GM12878 (cell line): ENCODE data around the gene PLEKHD1. TPM values are rescaled to one million over a fixed set of nuclear protein-coding genes. Genes with fewer than 3 reads are reported as not detected.

Experiments used
- ATAC-seq: fragments of 200-7000 bp; cut with Tn5 transposase; 3 replicates; pipeline ENCODE4 v1.9.1; 2020; ENCODE audit warnings: mild to moderate bottlenecking, moderate library complexity
- BruUV-seq: library from RNA; stranded (reverse); fragments of 400-500 nt; replicated peaks from 2 replicates; lab custom pipeline; 2021; lab: Mats Ljungman, UMichigan
- CTCF ChIA-PET: fragments of 300-600 bp; sonication (Branson Sonifier 250); formaldehyde crosslinking; extraction: SDS; loops from one replicate; lab custom pipeline; 2021; ENCODE audit warnings: inconsistent platforms; lab: Yijun Ruan, JAX
- POLR2A ChIA-PET: fragments of 350-600 bp; formaldehyde crosslinking; extraction: SDS; loops from one replicate; lab custom pipeline; 2021; ENCODE audit warnings: inconsistent platforms; lab: Charles Lee
- RAD21 ChIA-PET: fragments of 300-600 bp; sonication (Branson Sonifier 250); formaldehyde crosslinking; loops from one replicate; lab custom pipeline; 2023; ENCODE audit warnings: antibody characterized with exemption; ENCODE audit not compliant: unreplicated experiment; lab: Charles Lee
- SMC1A ChIA-PET: fragments of 300-600 bp; sonication (Branson Sonifier 250); formaldehyde crosslinking; loops from one replicate; lab custom pipeline; 2023; ENCODE audit not compliant: unreplicated experiment, uncharacterized antibody; lab: Charles Lee
- DNase-seq: peaks from one replicate; pipeline ENCODE4 v3.0.0-alpha.2; 2011; ENCODE audit warnings: low read depth, low spot score
- FAIRE-seq: peaks from 3 replicates; lab custom pipeline; 2011; peaks lifted over from hg19 to GRCh38; lab: Jason Lieb, UNC
- H2AFZ ChIP-seq: 2 replicates; pipeline ENCODE4 v1.6.0; 2011; ENCODE audit warnings: low read depth, low read length, control low read depth; ENCODE audit not compliant: control insufficient read depth
- H3K27ac ChIP-seq: 2 replicates; pipeline ENCODE4 v1.5.1; 2011; ENCODE audit warnings: control low read depth; ENCODE audit not compliant: control insufficient read depth, insufficient read depth
- H3K27me3 ChIP-seq, 2 experiments: replicated peaks in 1 of 2; 2 replicates each; pipeline versions ENCODE4 v1.6.0 to v1.6.1; 2011; ENCODE audit warnings: low read length in 1 of 2; ENCODE audit not compliant: control insufficient read depth in 2 of 2, insufficient read depth in 2 of 2
- H3K36me3 ChIP-seq, 2 experiments: 2 replicates each; pipeline ENCODE4 v1.5.1; 2011; ENCODE audit warnings: low read length in 1 of 2; ENCODE audit not compliant: control insufficient read depth in 2 of 2, insufficient read depth in 2 of 2
- H3K4me1 ChIP-seq: 2 replicates; pipeline ENCODE4 v1.6.1; 2011; ENCODE audit warnings: mild to moderate bottlenecking, low read length, moderate library complexity, mixed read lengths; ENCODE audit not compliant: control insufficient read depth, insufficient read depth
- H3K4me2 ChIP-seq: 2 replicates; pipeline ENCODE4 v1.6.0; 2011; ENCODE audit warnings: control low read depth; ENCODE audit not compliant: control insufficient read depth, insufficient read depth
- H3K4me3 ChIP-seq: fragments of 200-600 bp; sonication (generic); 2 replicates; pipeline ENCODE4 v1.5.1; 2016
- H3K79me2 ChIP-seq: 2 replicates; pipeline ENCODE4 v1.6.0; 2011; ENCODE audit warnings: low read length; ENCODE audit not compliant: control insufficient read depth, insufficient read depth
- H3K9ac ChIP-seq: 2 replicates; pipeline ENCODE4 v1.8.0; 2011; ENCODE audit warnings: low read length, control low read depth, mixed read lengths; ENCODE audit not compliant: control insufficient read depth, insufficient read depth
- H3K9me3 ChIP-seq: replicated peaks from 3 replicates; pipeline ENCODE4 v1.5.1; 2011; ENCODE audit warnings: mild to moderate bottlenecking, low read length; ENCODE audit not compliant: control insufficient read depth, insufficient read depth
- H4K20me1 ChIP-seq: 2 replicates; pipeline ENCODE4 v1.6.0; 2011; ENCODE audit not compliant: control insufficient read depth, insufficient read depth
- ASH2L ChIP-seq: fragments of 300-600, 200-600 bp; sonication (generic); IDR thresholded peaks from 2 replicates; pipeline ENCODE4 v1.6.1; 2017; ENCODE audit warnings: low read depth, mild to moderate bottlenecking, borderline replicate concordance
- CREM ChIP-seq: IDR thresholded peaks from 2 replicates; pipeline ENCODE4 v1.6.1; 2014; ENCODE audit warnings: antibody characterized with exemption, low read depth
- EED ChIP-seq: sonication (generic); IDR thresholded peaks from 2 replicates; pipeline ENCODE4 v1.6.1; 2016; ENCODE audit warnings: antibody characterized with exemption, low read depth
- EGR1 ChIP-seq, 2 experiments: IDR thresholded peaks; 1 replicate in 1 of 2; 2 replicates in 1 of 2; pipeline ENCODE4 v1.6.1; 2011 to 2012; ENCODE audit warnings: low read depth in 2 of 2, low read length in 2 of 2, borderline replicate concordance in 1 of 2, mild to moderate bottlenecking in 1 of 2, moderate library complexity in 1 of 2
- ESRRA ChIP-seq: IDR thresholded peaks from 2 replicates; pipeline ENCODE4 v1.6.1; 2012; ENCODE audit warnings: mild to moderate bottlenecking, low read length, improper control_type of control experiment
- FOXM1 ChIP-seq: IDR thresholded peaks from 2 replicates; pipeline ENCODE4 v1.6.1; 2012; ENCODE audit warnings: low read depth, mild to moderate bottlenecking, inconsistent platforms, low read length, moderate library complexity
- KDM1A ChIP-seq: fragments of 200-600 bp; sonication (generic); IDR thresholded peaks from 2 replicates; pipeline ENCODE4 v1.6.1; 2016; ENCODE audit warnings: borderline replicate concordance
- MEF2B ChIP-seq: fragments of 450-650 bp; IDR thresholded peaks from 2 replicates; pipeline ENCODE4 v1.6.1; 2018; ENCODE audit warnings: mild to moderate bottlenecking, moderate library complexity; ENCODE audit not compliant: partially characterized antibody, poor library complexity, severe bottlenecking
- PAX5 ChIP-seq: IDR thresholded peaks from 2 replicates; pipeline ENCODE4 v1.6.1; 2011; ENCODE audit warnings: low read depth, low read length, borderline replicate concordance
- PML ChIP-seq: IDR thresholded peaks from 2 replicates; pipeline ENCODE4 v1.6.1; 2012; ENCODE audit warnings: low read length, inconsistent platforms
- SMAD1 ChIP-seq: fragments of 450-650 bp; IDR thresholded peaks from 2 replicates; pipeline ENCODE4 v1.6.1; 2018; ENCODE audit warnings: mild to moderate bottlenecking, low read depth; ENCODE audit not compliant: partially characterized antibody
- SRF ChIP-seq, 2 experiments: IDR thresholded peaks; 2 replicates each; pipeline ENCODE4 v1.6.1; 2011; ENCODE audit warnings: low read depth in 2 of 2, low read length in 2 of 2, mild to moderate bottlenecking in 1 of 2, moderate library complexity in 1 of 2
- STAT3 ChIP-seq: IDR thresholded peaks from 2 replicates; pipeline ENCODE4 v1.6.1; 2011; ENCODE audit warnings: low read depth, low read length, improper control_type of control experiment
- TCF3 ChIP-seq: IDR thresholded peaks from 2 replicates; pipeline ENCODE4 v1.6.1; 2012; ENCODE audit warnings: low read depth, mild to moderate bottlenecking, low read length, borderline replicate concordance; ENCODE audit not compliant: insufficient read depth
- ZNF622 ChIP-seq: fragments of 450-650 bp; IDR thresholded peaks from 2 replicates; pipeline ENCODE4 v1.6.1; 2017; ENCODE audit warnings: mild to moderate bottlenecking, inconsistent platforms
- WGBS: methylation state at CpG from one replicate; pipeline ENCODE4 v1.1.6; 2016; ENCODE audit warnings: low lambda C conversion rate; ENCODE audit not compliant: insufficient replicate concordance, insufficient coverage; ENCODE audit errors: missing lambda C conversion rate; 5-methylcytosine and 5-hydroxymethylcytosine counted together
- in situ Hi-C: fragments of 300-500 bp; cut with MboI; formaldehyde crosslinking; loops from 9 replicates; pipeline ENCODE4 v1.14.3; 2018; ENCODE audit warnings: mixed read lengths
- intact Hi-C: fragments of 100-400 bp; cut with micrococcal nuclease; formaldehyde crosslinking; loops from one replicate; pipeline ENCODE4 v1.14.2; 2022; ENCODE audit not compliant: unreplicated experiment
- polyA plus RNA-seq, 11 experiments: library from polyadenylated mRNA; depleted of rRNA in 4 of 11; unstranded in 6 of 11; stranded (reverse) in 5 of 11; fragments of >200 nt; fragmentation: Nextera tagmentation in 4 of 11; fragmentation: Illumina TruSeq in 1 of 11; extraction: Ambion mirVana in 4 of 11; extraction: Trizol in 1 of 11; gene quantifications; 1 replicate in 1 of 11; 2 replicates in 10 of 11; pipeline versions ENCODE4 v1.2.1 to v1.2.3, GENCODE V29; 2011 to 2016; ENCODE audit warnings: inconsistent platforms in 2 of 11, missing spikeins in 2 of 11, low read depth in 1 of 11
- total RNA-seq, 4 experiments: library from RNA; depleted of rRNA in 3 of 4; stranded (reverse); fragments of >200 nt in 3 of 4; fragmentation: Illumina TruSeq in 1 of 4; extraction: Trizol in 1 of 4; gene quantifications; 2 replicates each; pipeline versions ENCODE4 v1.2.1 to v1.2.3, GENCODE V29; 2013 to 2021
- TF ChIP-seq, protein P1 (sequence below): IDR thresholded peaks from 2 replicates; pipeline ENCODE4 v1.6.1; 2012; ENCODE audit warnings: low read depth, low read length, improper control_type of control experiment
- TF ChIP-seq, protein P2 (sequence below): IDR thresholded peaks from 2 replicates; pipeline ENCODE4 v1.6.1; 2012; ENCODE audit warnings: low read depth, low read length, improper control_type of control experiment
- TF ChIP-seq, protein P3 (sequence below): fragments of 450-650 bp; IDR thresholded peaks from 2 replicates; pipeline ENCODE4 v1.6.1; 2017; ENCODE audit warnings: mild to moderate bottlenecking, moderate library complexity

The PLEKHD1 gene
- total and polyA plus RNA-seq, 10 of the 15 experiments (the other 5 are each of a cell fraction or from before 2014, with no cell fraction given) = 0.01 to 0.08 (median 0.04) TPM; not detected in 6

GRCh38 chr14:69441948-69442347, 42.6 kb upstream of the PLEKHD1 start:
- intact Hi-C loops (loop anchor here (2.0 kb wide), 1 partner anchor 41 kb away; no protein-coding TSS in a partner anchor), in situ Hi-C loops (no loop called here)
- RAD21 ChIA-PET = interaction anchor here (1.2 to 3.1 kb wide), 8 partner anchors 18 to 139 kb away, joined by 3 to 18 read pairs (median 4); partner anchors contain the start of genes ERH and SLC39A9
- no peaks in the 10 kb centered on the region for H4K20me1 ChIP-seq
- FAIRE-seq (peak; percentile 81), DNase-seq (peak; percentile 58), ATAC-seq (peak; percentile 95)
- no peak overlapping the region for H2AFZ ChIP-seq
- H3K36me3 ChIP-seq = peaks cover 2 to 14% of the 10 kb centered on the region in 2 experiments
- CTCF ChIA-PET = interaction anchor here (0.6 to 2.3 kb wide), 7 partner anchors 14 to 312 kb away, joined by 3 to 15 read pairs (median 6); no protein-coding TSS in a partner anchor
- no peak overlapping the region; the same call in 1 of the 2 replicates for H3K4me2 ChIP-seq
- WGBS = 1% methylated on average over 5 of the region's 5 CpGs
- H3K9ac ChIP-seq = 0 out of 2 replicates have a peak overlapping the region, but pooled peaks have one; percentile 13
- peaks cover 4% of the 10 kb centered on the region; the same call in 1 of the 2 replicates for H3K4me1 ChIP-seq
- H3K4me3 ChIP-seq = no peak overlapping the region
- H3K27me3 ChIP-seq = no peaks in the 10 kb centered on the region
- no TSS peak for BruUV-seq
- SMC1A ChIA-PET = interaction anchor here (0.6 to 3.6 kb wide), 16 partner anchors 12 to 199 kb away, joined by 3 to 22 read pairs (median 4); partner anchors contain the start of genes ERH and SLC39A9
- H3K9me3 ChIP-seq = no peaks in the 10 kb centered on the region
- H3K27ac ChIP-seq = peak overlapping the region; percentile 65
- POLR2A ChIA-PET = interaction anchor here (0.5 to 2.9 kb wide), 4 partner anchors 40 to 332 kb away, joined by 3 to 22 read pairs (median 8); partner anchors contain the start of genes ERH and SLC39A9
- peaks cover 2% of the 10 kb centered on the region for H3K79me2 ChIP-seq
- no peak for TF ChIP-seq EGR1 (IDR thresholded peaks at IDR 0.05; ENCODE audit: borderline replicate concordance in 1 of 2, low read depth in 2 of 2, low read length in 2 of 2)
- no peak for TF ChIP-seq STAT3
- TF ChIP-seq, protein P1, sequence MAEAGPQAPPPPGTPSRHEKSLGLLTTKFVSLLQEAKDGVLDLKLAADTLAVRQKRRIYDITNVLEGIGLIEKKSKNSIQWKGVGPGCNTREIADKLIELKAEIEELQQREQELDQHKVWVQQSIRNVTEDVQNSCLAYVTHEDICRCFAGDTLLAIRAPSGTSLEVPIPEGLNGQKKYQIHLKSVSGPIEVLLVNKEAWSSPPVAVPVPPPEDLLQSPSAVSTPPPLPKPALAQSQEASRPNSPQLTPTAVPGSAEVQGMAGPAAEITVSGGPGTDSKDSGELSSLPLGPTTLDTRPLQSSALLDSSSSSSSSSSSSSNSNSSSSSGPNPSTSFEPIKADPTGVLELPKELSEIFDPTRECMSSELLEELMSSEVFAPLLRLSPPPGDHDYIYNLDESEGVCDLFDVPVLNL = no peak
- TF ChIP-seq TCF3 = 0 out of 2 replicates have a peak, but pooled peaks have one; percentile 41
- TF ChIP-seq, protein P2, sequence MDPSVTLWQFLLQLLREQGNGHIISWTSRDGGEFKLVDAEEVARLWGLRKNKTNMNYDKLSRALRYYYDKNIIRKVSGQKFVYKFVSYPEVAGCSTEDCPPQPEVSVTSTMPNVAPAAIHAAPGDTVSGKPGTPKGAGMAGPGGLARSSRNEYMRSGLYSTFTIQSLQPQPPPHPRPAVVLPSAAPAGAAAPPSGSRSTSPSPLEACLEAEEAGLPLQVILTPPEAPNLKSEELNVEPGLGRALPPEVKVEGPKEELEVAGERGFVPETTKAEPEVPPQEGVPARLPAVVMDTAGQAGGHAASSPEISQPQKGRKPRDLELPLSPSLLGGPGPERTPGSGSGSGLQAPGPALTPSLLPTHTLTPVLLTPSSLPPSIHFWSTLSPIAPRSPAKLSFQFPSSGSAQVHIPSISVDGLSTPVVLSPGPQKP = no peak
- TF ChIP-seq ESRRA = no peak
- peak; percentile 56 to 69; a peak in 2 of 4 replicates for TF ChIP-seq SRF (IDR thresholded peaks at IDR 0.05; ENCODE audit: low read depth in 2 of 2, low read length in 2 of 2)
- TF ChIP-seq SMAD1 = no peak
- TF ChIP-seq PML = 0 out of 2 replicates have a peak, but pooled peaks have one; percentile 37
- TF ChIP-seq ASH2L = no peak
- TF ChIP-seq ZNF622 = no peak
- peak; percentile 40; the same call in 1 of the 2 replicates for TF ChIP-seq PAX5
- TF ChIP-seq CREM = peak; percentile 59
- no peak for TF ChIP-seq KDM1A
- peak; percentile 48; the same call in 1 of the 2 replicates for TF ChIP-seq FOXM1
- TF ChIP-seq, protein P3, sequence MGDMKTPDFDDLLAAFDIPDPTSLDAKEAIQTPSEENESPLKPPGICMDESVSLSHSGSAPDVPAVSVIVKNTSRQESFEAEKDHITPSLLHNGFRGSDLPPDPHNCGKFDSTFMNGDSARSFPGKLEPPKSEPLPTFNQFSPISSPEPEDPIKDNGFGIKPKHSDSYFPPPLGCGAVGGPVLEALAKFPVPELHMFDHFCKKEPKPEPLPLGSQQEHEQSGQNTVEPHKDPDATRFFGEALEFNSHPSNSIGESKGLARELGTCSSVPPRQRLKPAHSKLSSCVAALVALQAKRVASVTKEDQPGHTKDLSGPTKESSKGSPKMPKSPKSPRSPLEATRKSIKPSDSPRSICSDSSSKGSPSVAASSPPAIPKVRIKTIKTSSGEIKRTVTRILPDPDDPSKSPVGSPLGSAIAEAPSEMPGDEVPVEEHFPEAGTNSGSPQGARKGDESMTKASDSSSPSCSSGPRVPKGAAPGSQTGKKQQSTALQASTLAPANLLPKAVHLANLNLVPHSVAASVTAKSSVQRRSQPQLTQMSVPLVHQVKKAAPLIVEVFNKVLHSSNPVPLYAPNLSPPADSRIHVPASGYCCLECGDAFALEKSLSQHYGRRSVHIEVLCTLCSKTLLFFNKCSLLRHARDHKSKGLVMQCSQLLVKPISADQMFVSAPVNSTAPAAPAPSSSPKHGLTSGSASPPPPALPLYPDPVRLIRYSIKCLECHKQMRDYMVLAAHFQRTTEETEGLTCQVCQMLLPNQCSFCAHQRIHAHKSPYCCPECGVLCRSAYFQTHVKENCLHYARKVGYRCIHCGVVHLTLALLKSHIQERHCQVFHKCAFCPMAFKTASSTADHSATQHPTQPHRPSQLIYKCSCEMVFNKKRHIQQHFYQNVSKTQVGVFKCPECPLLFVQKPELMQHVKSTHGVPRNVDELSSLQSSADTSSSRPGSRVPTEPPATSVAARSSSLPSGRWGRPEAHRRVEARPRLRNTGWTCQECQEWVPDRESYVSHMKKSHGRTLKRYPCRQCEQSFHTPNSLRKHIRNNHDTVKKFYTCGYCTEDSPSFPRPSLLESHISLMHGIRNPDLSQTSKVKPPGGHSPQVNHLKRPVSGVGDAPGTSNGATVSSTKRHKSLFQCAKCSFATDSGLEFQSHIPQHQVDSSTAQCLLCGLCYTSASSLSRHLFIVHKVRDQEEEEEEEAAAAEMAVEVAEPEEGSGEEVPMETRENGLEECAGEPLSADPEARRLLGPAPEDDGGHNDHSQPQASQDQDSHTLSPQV = no peak
- TF ChIP-seq MEF2B = no peak
- TF ChIP-seq EED = 0 out of 2 replicates have a peak, but pooled peaks have one; percentile 16
